BE2C (cell line): ENCODE data around the gene NRBF2.
"Not testable (repeated sequence)": the region's sequence is repeated elsewhere in the genome, so short reads cannot be mapped to it uniquely, and the experiment has no call there.

ENCODE experiments used
- DNase-seq: peaks from one replicate; pipeline ENCODE4 v3.0.0-alpha.2; 2020
- H3K27me3 ChIP-seq: fragments of 250-450 bp; sonication (Bioruptor Pico); 2 replicates; pipeline ENCODE4 v1.5.1; 2020; ENCODE audit warnings: mild to moderate bottlenecking
- H3K36me3 ChIP-seq: fragments of 250-450 bp; sonication (Bioruptor Pico); 2 replicates; pipeline ENCODE4 v1.5.1; 2020; ENCODE audit warnings: mild to moderate bottlenecking
- H3K4me1 ChIP-seq: fragments of 250-450 bp; sonication (Bioruptor Pico); 2 replicates; pipeline ENCODE4 v1.5.1; 2020
- H3K4me3 ChIP-seq: 2 replicates; pipeline ENCODE4 v1.5.1; 2011; ENCODE audit warnings: low read depth, low read length
- H3K9me3 ChIP-seq: fragments of 250-450 bp; sonication (Bioruptor Pico); 2 replicates; pipeline ENCODE4 v1.5.1; 2020
- CTCF ChIP-seq: IDR thresholded peaks from 2 replicates; pipeline ENCODE4 v1.5.1; 2012; ENCODE audit warnings: mild to moderate bottlenecking, low read depth, low read length

The NRBF2 gene

GRCh38 chr10:63094881-63095280, 38.2 kb upstream of the NRBF2 start:
- TF ChIP-seq CTCF = no peak
- H3K9me3 ChIP-seq = no peaks in the 10 kb centered on the region
- no peaks in the 10 kb centered on the region for H3K36me3 ChIP-seq
- no peak overlapping the region for H3K4me3 ChIP-seq
- H3K27me3 ChIP-seq = no peaks in the 10 kb centered on the region
- DNase-seq = no peak
- no peaks in the 10 kb centered on the region for H3K4me1 ChIP-seq

- Histone ChIP-seq H3K4me1 (no peaks in the 10 kb centered on the region), H3K27me3 (no peaks in the 10 kb centered on the region), H3K36me3 (no peaks in the 10 kb centered on the region), H3K9me3 (no peaks in the 10 kb centered on the region), H3K4me3 (no peak overlapping the region)
- no peak for TF ChIP-seq CTCF
- DNase-seq = no peak
Measured at GRCh38 chr10:63099734-63100133, 33.4 kb upstream of the NRBF2 start.

GRCh38 chr10:63101091-63101490, 32.0 kb upstream of the NRBF2 start:
- not testable (repeated sequence) for H3K4me1 ChIP-seq, DNase-seq, H3K4me3 ChIP-seq, H3K36me3 ChIP-seq, H3K27me3 ChIP-seq, H3K9me3 ChIP-seq

DNA sequence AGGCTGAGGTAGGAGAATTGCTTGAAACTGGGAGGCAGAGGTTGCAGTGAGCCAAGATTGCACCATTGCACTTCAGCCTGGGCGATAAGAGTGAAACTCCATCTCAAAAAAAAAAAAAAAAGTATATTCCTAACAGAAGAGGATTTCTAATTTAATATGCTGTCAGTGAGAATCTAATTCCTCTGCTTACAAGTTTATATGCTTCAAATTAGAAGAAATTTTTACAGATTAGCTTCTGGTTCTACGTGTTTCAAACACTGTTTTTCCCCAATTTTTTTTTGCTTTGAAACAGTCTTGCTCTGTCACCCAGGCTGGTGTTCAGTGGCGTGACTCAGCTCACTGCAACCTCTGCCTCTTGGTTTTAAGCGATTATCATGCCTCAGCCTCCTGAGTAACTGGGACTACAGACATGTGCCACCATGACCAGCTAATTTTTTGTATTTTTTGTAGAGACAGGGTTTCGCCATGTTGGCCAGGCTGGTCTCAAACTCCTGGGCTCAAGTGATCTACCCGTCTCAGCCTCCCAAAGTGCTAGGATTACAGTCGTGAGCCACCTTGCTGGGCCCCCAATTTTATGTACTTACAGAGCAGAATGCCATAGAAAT, 30.7 kb upstream of the NRBF2 start:
- not testable (repeated sequence) for H3K9me3 ChIP-seq, H3K36me3 ChIP-seq, H3K27me3 ChIP-seq, DNase-seq, H3K4me1 ChIP-seq, H3K4me3 ChIP-seq

GRCh38 chr10:63103178-63103577, 29.9 kb upstream of the NRBF2 start:
- H3K36me3 ChIP-seq, H3K27me3 ChIP-seq, DNase-seq, H3K4me1 ChIP-seq, H3K9me3 ChIP-seq, H3K4me3 ChIP-seq: not testable (repeated sequence)

DNA sequence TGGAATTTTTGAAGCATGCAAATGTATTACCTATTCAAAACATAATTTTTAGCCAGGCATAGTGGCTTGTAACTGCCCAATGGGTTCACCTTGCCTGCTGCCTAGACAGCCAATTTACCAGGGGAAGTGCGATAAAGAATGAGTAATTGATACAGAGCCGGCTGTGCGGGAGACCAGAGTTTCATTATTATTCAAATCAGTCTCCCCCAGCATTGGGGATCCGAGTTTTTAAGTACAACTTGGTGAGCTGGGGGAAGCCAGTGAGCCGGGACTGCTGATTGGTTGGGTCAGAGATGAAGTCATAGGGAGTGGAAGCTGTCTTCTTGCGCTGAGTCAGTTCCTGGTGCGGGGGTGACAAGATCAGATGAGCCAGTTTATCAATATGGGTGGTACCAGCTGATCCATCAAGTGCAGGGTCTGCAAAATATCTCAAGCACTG, 29.1 kb upstream of the NRBF2 start:
- H3K9me3 ChIP-seq = no peaks in the 10 kb centered on the region
- H3K4me3 ChIP-seq = no peak overlapping the region
- no peaks in the 10 kb centered on the region for H3K36me3 ChIP-seq
- TF ChIP-seq CTCF = no peak
- no peaks in the 10 kb centered on the region for H3K27me3 ChIP-seq
- H3K4me1 ChIP-seq = no peaks in the 10 kb centered on the region
- DNase-seq = no peak

DNA sequence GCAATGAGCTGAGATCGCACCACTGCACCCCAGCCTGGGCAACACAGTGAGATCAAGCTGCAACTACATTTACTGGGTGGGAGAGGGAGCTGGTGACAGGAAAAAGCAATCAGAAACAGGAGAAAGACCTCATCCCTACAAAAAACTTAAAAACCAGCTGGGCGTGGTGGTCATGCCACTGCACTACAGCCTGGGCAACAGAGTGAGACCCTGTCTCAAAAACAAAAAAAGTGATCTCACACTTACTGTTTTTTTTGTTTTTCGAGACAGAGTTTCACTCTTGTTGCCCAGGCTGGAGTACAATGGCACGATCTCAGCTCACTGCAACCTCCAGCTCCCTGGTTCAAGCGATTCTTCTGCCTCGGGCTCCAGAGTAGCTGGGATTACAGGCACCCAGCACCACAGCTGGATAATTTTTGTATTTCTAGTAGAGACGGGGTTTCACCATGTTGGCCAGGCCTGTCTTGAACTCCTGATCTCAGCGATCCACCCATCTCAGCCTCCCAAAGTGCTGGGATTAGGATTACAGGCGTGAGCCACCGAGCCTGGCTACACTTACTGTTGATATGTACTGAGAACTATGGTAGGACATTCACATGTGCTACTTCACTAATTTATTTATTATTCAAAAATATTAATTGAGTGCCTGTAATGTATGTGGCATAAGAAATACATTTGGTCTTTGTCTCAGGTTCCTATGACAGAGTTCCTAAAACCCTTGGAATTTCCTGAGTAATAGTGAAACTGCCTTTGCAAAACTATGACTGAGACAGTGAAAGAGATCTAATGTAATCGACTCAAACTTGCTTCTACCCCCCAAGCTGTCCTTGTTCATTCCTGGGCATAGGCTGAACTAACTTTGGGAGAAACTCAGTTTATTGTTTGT, 27.7 kb upstream of the NRBF2 start:
- Histone ChIP-seq H3K4me3 (no peak overlapping the region), H3K9me3 (no peaks in the 10 kb centered on the region), H3K4me1 (no peaks in the 10 kb centered on the region), H3K36me3 (no peaks in the 10 kb centered on the region), H3K27me3 (no peaks in the 10 kb centered on the region)
- no peak for DNase-seq
- TF ChIP-seq CTCF = no peak
